Measurements from ENCODE around the gene MGAT5.

GRCh38 chr2:134357814-134358213 lies 103.9 kb downstream of the MGAT5 start:
- no peak for TF ChIP-seq CTCF (IDR thresholded peaks at IDR 0.05)
- no peak for TF ChIP-seq POLR2A (IDR thresholded peaks at IDR 0.05)
